K562 (cell line): ENCODE data around the gene DIP2C. TPM values are rescaled to one million over a fixed set of nuclear protein-coding genes. Genes with fewer than 3 reads are reported as not detected.

Source experiments
- ATAC-seq: fragments of 200-7000 bp; cut with Tn5 transposase; 3 replicates; pipeline ENCODE4 v1.9.1; 2020; ENCODE audit warnings: moderate library complexity
- BruUV-seq: library from RNA; stranded (reverse); fragments of 400-500 nt; replicated peaks from 2 replicates; lab custom pipeline; 2021; lab: Mats Ljungman, UMichigan
- CTCF ChIA-PET: fragments of 300-600 bp; formaldehyde crosslinking; extraction: SDS; loops from one replicate; lab custom pipeline; 2021; ENCODE audit warnings: low intra/inter-chr PET ratio; lab: Yijun Ruan, JAX
- POLR2A ChIA-PET: fragments of 300-600, 350-650 bp; sonication (Branson Sonifier 250); formaldehyde crosslinking; extraction: SDS; loops from one replicate; lab custom pipeline; 2021; ENCODE audit warnings: antibody characterized with exemption, inconsistent platforms; lab: Yijun Ruan, JAX
- DNase-seq, 4 experiments: peaks; one replicate each; pipeline versions ENCODE4 v3.0.0 to v3.0.0-alpha.2; 2011 to 2018; ENCODE audit warnings: low spot score in 3 of 4, mixed read lengths in 3 of 4; ENCODE audit errors: extremely low read depth in 1 of 4
- FAIRE-seq: peaks from 2 replicates; lab custom pipeline; 2011; peaks lifted over from hg19 to GRCh38; lab: Jason Lieb, UNC
- H2AFZ ChIP-seq: 2 replicates; pipeline ENCODE4 v1.6.0; 2011; ENCODE audit warnings: low read depth, low read length, control low read depth, inconsistent platforms
- H3K27ac ChIP-seq: fragments of 200-600 bp; 3 replicates; pipeline ENCODE4 v1.8.0; 2011; ENCODE audit warnings: low read depth, mild to moderate bottlenecking, control low read depth, inconsistent platforms, low read length, moderate library complexity, mixed read lengths; ENCODE audit errors: extremely low read depth
- H3K27me3 ChIP-seq, 2 experiments: fragments of 300-600 bp in 1 of 2; 2 replicates in 1 of 2; 3 replicates in 1 of 2; pipeline versions ENCODE4 v1.6.0 to v1.8.0; 2011; ENCODE audit warnings: inconsistent platforms in 2 of 2, low read length in 2 of 2, mild to moderate bottlenecking in 1 of 2, mixed read lengths in 1 of 2, moderate library complexity in 1 of 2; ENCODE audit not compliant: control insufficient read depth in 2 of 2, insufficient read depth in 2 of 2
- H3K36me3 ChIP-seq: fragments of 300-600 bp; 3 replicates; pipeline ENCODE4 v1.8.0; 2011; ENCODE audit warnings: mild to moderate bottlenecking, low read length, inconsistent platforms; ENCODE audit not compliant: control insufficient read depth, insufficient read depth
- H3K4me1 ChIP-seq, 2 experiments: fragments of 200-600 bp in 1 of 2; replicated peaks in 1 of 2; 2 replicates in 1 of 2; 3 replicates in 1 of 2; pipeline versions ENCODE4 v1.5.1 to v1.8.0; 2011; ENCODE audit warnings: inconsistent platforms in 2 of 2, low read length in 2 of 2, mild to moderate bottlenecking in 1 of 2, mixed read lengths in 1 of 2, moderate library complexity in 1 of 2; ENCODE audit not compliant: control insufficient read depth in 2 of 2, insufficient read depth in 2 of 2
- H3K4me2 ChIP-seq: 2 replicates; pipeline ENCODE4 v1.6.1; 2011; ENCODE audit warnings: low read length, control low read depth, inconsistent platforms, mixed read lengths; ENCODE audit not compliant: insufficient read depth
- H3K4me3 ChIP-seq: fragments of 200-600 bp; sonication (generic), shearing (Covaris generic); 2 replicates; pipeline ENCODE4 v1.5.1; 2016; ENCODE audit warnings: control low read depth, inconsistent platforms
- H3K79me2 ChIP-seq: fragments of 200-600 bp; 3 replicates; pipeline ENCODE4 v1.8.0; 2011; ENCODE audit warnings: low read length, inconsistent platforms; ENCODE audit not compliant: control insufficient read depth, insufficient read depth
- H3K9ac ChIP-seq, 2 experiments: 2 replicates each; pipeline versions ENCODE4 v1.6.0 to v1.6.1; 2011; ENCODE audit warnings: low read depth in 2 of 2, low read length in 2 of 2, control low read depth in 1 of 2, inconsistent platforms in 1 of 2, mild to moderate bottlenecking in 1 of 2, mixed read lengths in 1 of 2; ENCODE audit not compliant: insufficient read depth in 1 of 2
- H3K9me1 ChIP-seq: one replicate; pipeline ENCODE4 v1.6.0; 2011; ENCODE audit warnings: inconsistent platforms, mild to moderate bottlenecking, low read length, moderate library complexity; ENCODE audit not compliant: control insufficient read depth, insufficient read depth
- H3K9me3 ChIP-seq: replicated peaks from 2 replicates; pipeline ENCODE4 v1.5.1; 2011; ENCODE audit warnings: low read depth, low read length, inconsistent platforms; ENCODE audit not compliant: control insufficient read depth, insufficient read depth
- H4K20me1 ChIP-seq: replicated peaks from 2 replicates; pipeline ENCODE4 v1.6.1; 2011; ENCODE audit warnings: low read length, inconsistent platforms, mixed read lengths; ENCODE audit not compliant: control insufficient read depth, insufficient read depth
- ELF2 ChIP-seq: fragments of 250-450 bp; sonication (Bioruptor Pico); IDR thresholded peaks from 2 replicates; pipeline ENCODE4 v1.5.0; 2021; ENCODE audit warnings: mild to moderate bottlenecking
- FOXA1 ChIP-seq: fragments of 450-650 bp; IDR thresholded peaks from 2 replicates; pipeline ENCODE4 v1.6.1; 2016; ENCODE audit warnings: mild to moderate bottlenecking, borderline replicate concordance
- GTF2F1 ChIP-seq: IDR thresholded peaks from 2 replicates; pipeline ENCODE4 v1.6.1; 2011; ENCODE audit warnings: low read depth, low read length, improper control_type of control experiment
- NFATC3 ChIP-seq: fragments of 450-650 bp; IDR thresholded peaks from 2 replicates; pipeline ENCODE4 v1.6.1; 2017; ENCODE audit warnings: mild to moderate bottlenecking
- NR2F6 ChIP-seq: fragments of 450-650 bp; formaldehyde crosslinking; IDR thresholded peaks from 2 replicates; pipeline ENCODE4 v1.4.0; 2020; ENCODE audit warnings: mild to moderate bottlenecking
- PTBP1 ChIP-seq: fragments of 200-400 bp; formaldehyde crosslinking; IDR thresholded peaks from 2 replicates; pipeline ENCODE4 v1.6.1; 2017; ENCODE audit warnings: low read depth, low read length
- RBM17 ChIP-seq: fragments of 200-400 bp; formaldehyde crosslinking; IDR thresholded peaks from 2 replicates; pipeline ENCODE4 v1.6.1; 2017; ENCODE audit warnings: low read depth, mild to moderate bottlenecking, low read length, borderline replicate concordance
- SIRT6 ChIP-seq: IDR thresholded peaks from one replicate; pipeline ENCODE4 v1.6.1; 2012; ENCODE audit warnings: low read depth, mild to moderate bottlenecking, control low read depth, inconsistent platforms, low read length, moderate library complexity
- SRSF3 ChIP-seq: fragments of 200-400 bp; formaldehyde crosslinking; IDR thresholded peaks from 2 replicates; pipeline ENCODE4 v1.6.1; 2016; ENCODE audit warnings: mild to moderate bottlenecking, low read length, moderate library complexity; ENCODE audit not compliant: insufficient read depth
- TAF15 ChIP-seq: fragments of 200-400 bp; formaldehyde crosslinking; IDR thresholded peaks from 2 replicates; pipeline ENCODE4 v1.6.1; 2017; ENCODE audit warnings: mild to moderate bottlenecking, low read depth, low read length, moderate library complexity
- TAF7 ChIP-seq: fragments of 450-650 bp; IDR thresholded peaks from 2 replicates; pipeline ENCODE4 v1.6.1; 2016; ENCODE audit warnings: missing genetic modification characterization, missing compliant biosample characterization
- VEZF1 ChIP-seq: fragments of 200-800 bp; sonication (Bioruptor generic); IDR thresholded peaks from 2 replicates; pipeline ENCODE4 v1.6.1; 2017; ENCODE audit warnings: missing genetic modification characterization, missing compliant biosample characterization
- ZBTB12 ChIP-seq: fragments of 250-450 bp; sonication (Bioruptor Pico); IDR thresholded peaks from 2 replicates; pipeline ENCODE4 v1.4.0; 2020
- ZBTB9 ChIP-seq: fragments of 450-650 bp; formaldehyde crosslinking; IDR thresholded peaks from 2 replicates; pipeline ENCODE4 v1.4.0; 2020; ENCODE audit warnings: mild to moderate bottlenecking, moderate library complexity
- ZNF197 ChIP-seq: fragments of 200-800 bp; sonication (Bioruptor generic); IDR thresholded peaks from 2 replicates; pipeline ENCODE4 v1.6.1; 2016; ENCODE audit warnings: low read depth, missing genetic modification characterization, missing compliant biosample characterization
- ZNF347 ChIP-seq: fragments of 450-650 bp; formaldehyde crosslinking; IDR thresholded peaks from 2 replicates; pipeline ENCODE4 v1.4.0; 2020; ENCODE audit warnings: low read depth, mild to moderate bottlenecking, moderate library complexity
- ZNF644 ChIP-seq: fragments of 200-800 bp; sonication (Bioruptor generic); IDR thresholded peaks from 2 replicates; pipeline ENCODE4 v1.6.1; 2016; ENCODE audit warnings: low read depth, missing genetic modification characterization, missing compliant biosample characterization
- ZNF655 ChIP-seq: fragments of 250-450 bp; sonication (Bioruptor Pico); IDR thresholded peaks from 2 replicates; pipeline ENCODE4 v1.5.0; 2021
- whole genome bisulfite sequencing: fragments of 100-300 bp; shearing (Covaris generic); methylation state at CpG from one replicate; pipeline ENCODE4 v1.1.6; 2016; ENCODE audit warnings: low coverage, mixed read lengths; ENCODE audit not compliant: insufficient coverage; ENCODE audit errors: missing lambda C conversion rate; 5-methylcytosine and 5-hydroxymethylcytosine counted together
- in situ Hi-C: fragments of 300-500 bp; cut with MboI; formaldehyde crosslinking; loops from 4 replicates; pipeline ENCODE4 v1.15.0; 2018; ENCODE audit warnings: inconsistent platforms, mixed read lengths
- intact Hi-C: fragments of 100-400 bp; cut with micrococcal nuclease; formaldehyde crosslinking; loops from 2 replicates; pipeline ENCODE4 v1.14.2; 2022
- polyA plus RNA-seq, 8 experiments: library from polyadenylated mRNA; depleted of rRNA in 4 of 8; stranded (reverse) in 5 of 8; unstranded in 3 of 8; fragments of >200 nt; fragmentation: Nextera tagmentation in 2 of 8; fragmentation: Illumina TruSeq in 1 of 8; extraction: Ambion mirVana in 2 of 8; extraction: Trizol in 1 of 8; gene quantifications; 2 replicates each; pipeline versions ENCODE4 v1.2.1 to v1.2.3, GENCODE V29; 2011 to 2014; ENCODE audit warnings: inconsistent platforms in 1 of 8, missing spikeins in 1 of 8
- total RNA-seq, 7 experiments: library from RNA; depleted of rRNA in 6 of 7; stranded (reverse); fragments of >200 nt in 6 of 7; fragmentation: Illumina TruSeq in 2 of 7; extraction: Trizol in 2 of 7; gene quantifications; 2 replicates each; pipeline versions ENCODE4 v1.2.1 to v1.2.3, GENCODE V29; 2011 to 2021; ENCODE audit warnings: low replicate concordance in 1 of 7

The DIP2C gene
- total and polyA plus RNA-seq, 9 of the 15 experiments (the other 6 are each of a cell fraction or from before 2014, with no cell fraction given): 0.01 TPM; not detected in 8

GRCh38 chr10:554182-554848, 135.2 kb downstream of the DIP2C start:
- DNase-seq (no peak), FAIRE-seq (no peak), ATAC-seq (no peak)
- ChIA-PET POLR2A (interaction anchor here (0.6 kb wide), 1 partner anchor 252 kb away, joined by 3 read pairs; no protein-coding TSS in a partner anchor), CTCF (no interaction called here)
- no peaks in the 10 kb centered on the region for H3K79me2 ChIP-seq
- no peak overlapping the region for H2AFZ ChIP-seq
- WGBS: 0% methylated on average over 7 of the region's 8 CpGs
- 0 out of 2 replicates have a peak, but pooled peaks cover under 1% of the 10 kb centered on the region for H4K20me1 ChIP-seq
- in situ Hi-C loops: no loop called here
- H3K4me1 ChIP-seq: no peaks in the 10 kb centered on the region
- no peaks in the 10 kb centered on the region for H3K36me3 ChIP-seq
- no peak overlapping the region for H3K4me3 ChIP-seq
- peaks cover 2% of the 10 kb centered on the region for H3K9me1 ChIP-seq
- no peak overlapping the region for H3K27ac ChIP-seq
- H3K9ac ChIP-seq: no peak overlapping the region
- intact Hi-C loops: no loop called here
- no peak overlapping the region for H3K4me2 ChIP-seq
- BruUV-seq: no TSS peak
- peaks cover 7 to 54% of the 10 kb centered on the region in 2 experiments; a peak in 4 of 5 replicates for H3K27me3 ChIP-seq
- H3K9me3 ChIP-seq: no peaks in the 10 kb centered on the region
- TF ChIP-seq SIRT6 (no peak), ZNF197 (CRISPR knock-in tag) (no peak), ZNF655 (CRISPR knock-in tag) (no peak), ZBTB12 (no peak), ELF2 (CRISPR knock-in tag) (no peak), ZBTB9 (no peak), VEZF1 (CRISPR knock-in tag) (no peak), SRSF3 (no peak), TAF15 (no peak), PTBP1 (no peak), TAF7 (tag) (no peak), ZNF644 (tag) (no peak), NFATC3 (no peak), FOXA1 (no peak), NR2F6 (CRISPR knock-in tag) (no peak), ZNF347 (CRISPR knock-in tag) (no peak), RBM17 (no peak), GTF2F1 (no peak)
